Activated T-helper 2 cell treated with anti-CD3 and anti-CD28 coated beads, Interferon-gamma antibody, Interleukin-2, Interleukin-4, amounts not matched to agents 10 μg/mL and 5 μg/mL and 100 μg/mL, durations not matched to agents 14 hours and 24 hours and 36 hours (primary cell): ENCODE measurements around the gene FOXJ1. TPM values are rescaled to one million over a fixed set of nuclear protein-coding genes. Genes with fewer than 3 reads are reported as not detected.

Source experiments
- DNase-seq: peaks from one replicate; pipeline ENCODE4 v3.0.0; 2021; ENCODE audit warnings: low spot score
- H3K27ac Mint-ChIP-seq: one replicate; pipeline ENCODE4 v1.8.0; 2021; ENCODE audit warnings: mixed read lengths
- H3K27me3 Mint-ChIP-seq: one replicate; pipeline ENCODE4 v1.8.0; 2021; ENCODE audit warnings: low read depth, mixed read lengths
- H3K36me3 Mint-ChIP-seq: one replicate; pipeline ENCODE4 v1.8.0; 2021; ENCODE audit warnings: low read depth, mixed read lengths
- H3K4me1 Mint-ChIP-seq: one replicate; pipeline ENCODE4 v1.8.0; 2021; ENCODE audit warnings: low read depth, mixed read lengths
- H3K4me3 Mint-ChIP-seq: one replicate; pipeline ENCODE4 v1.8.0; 2021; ENCODE audit warnings: low read depth, mild to moderate bottlenecking, moderate library complexity, mixed read lengths
- H3K9me3 Mint-ChIP-seq: one replicate; pipeline ENCODE4 v1.8.0; 2021; ENCODE audit warnings: mixed read lengths
- intact Hi-C: fragments of 100-400 bp; cut with micrococcal nuclease; formaldehyde crosslinking; loops from one replicate; pipeline ENCODE4 v1.15.1; 2023
- total RNA-seq: library from RNA; stranded (reverse); gene quantifications from 2 replicates; pipeline ENCODE4 v1.2.3, GENCODE V29; 2022

Gene FOXJ1
- total RNA-seq, 1 donor from 2014 or later, result 0.11 TPM

- Mint-ChIP-seq H3K4me1 (peaks cover 10% of the 10 kb centered on the region), H3K9me3 (no peaks in the 10 kb centered on the region), H3K27me3 (no peaks in the 10 kb centered on the region), H3K36me3 (peaks cover 52% of the 10 kb centered on the region), H3K27ac (no peak overlapping the region), H3K4me3 (no peak overlapping the region)
- intact Hi-C loops, result no loop called here
- DNase-seq, result no peak
Observed at GRCh38 chr17:76155988-76156661, 15.1 kb upstream of the FOXJ1 start.

GRCh38 chr17:76154936-76155845 lies 14.1 kb upstream of the FOXJ1 start:
- no peaks in the 10 kb centered on the region for H3K9me3 Mint-ChIP-seq
- H3K4me1 Mint-ChIP-seq, result peaks cover 10% of the 10 kb centered on the region
- intact Hi-C loops, result no loop called here
- no peak overlapping the region for H3K27ac Mint-ChIP-seq
- no peak overlapping the region for H3K4me3 Mint-ChIP-seq
- peaks cover 53% of the 10 kb centered on the region for H3K36me3 Mint-ChIP-seq
- DNase-seq, result no peak
- H3K27me3 Mint-ChIP-seq, result no peaks in the 10 kb centered on the region

GRCh38 chr17:76154292-76154691 lies 13.2 kb upstream of the FOXJ1 start:
- intact Hi-C loops, result no loop called here
- Mint-ChIP-seq H3K9me3 (no peaks in the 10 kb centered on the region), H3K27me3 (no peaks in the 10 kb centered on the region), H3K4me3 (no peak overlapping the region), H3K27ac (no peak overlapping the region), H3K36me3 (peaks cover 47% of the 10 kb centered on the region), H3K4me1 (peaks cover 10% of the 10 kb centered on the region)
- no peak for DNase-seq

- no peaks in the 10 kb centered on the region for H3K9me3 Mint-ChIP-seq
- intact Hi-C loops, result no loop called here
- DNase-seq, result no peak
- H3K4me1 Mint-ChIP-seq, result peaks cover 10% of the 10 kb centered on the region
- H3K27ac Mint-ChIP-seq, result no peak overlapping the region
- peaks cover 46% of the 10 kb centered on the region for H3K36me3 Mint-ChIP-seq
- H3K4me3 Mint-ChIP-seq, result no peak overlapping the region
- H3K27me3 Mint-ChIP-seq, result no peaks in the 10 kb centered on the region
Observed at GRCh38 chr17:76153640-76154039, 12.6 kb upstream of the FOXJ1 start.

- Mint-ChIP-seq H3K27me3 (no peaks in the 10 kb centered on the region), H3K9me3 (no peaks in the 10 kb centered on the region), H3K4me3 (no peak overlapping the region), H3K36me3 (peaks cover 43% of the 10 kb centered on the region), H3K4me1 (peaks cover 10% of the 10 kb centered on the region), H3K27ac (no peak overlapping the region)
- DNase-seq, result no peak
- intact Hi-C loops, result no loop called here
Observed at GRCh38 chr17:76153202-76153601, 12.2 kb upstream of the FOXJ1 start.

GRCh38 chr17:76152591-76152990 lies 11.5 kb upstream of the FOXJ1 start:
- Mint-ChIP-seq H3K27ac (no peak overlapping the region), H3K9me3 (no peaks in the 10 kb centered on the region), H3K4me1 (peaks cover 10% of the 10 kb centered on the region), H3K36me3 (peaks cover 37% of the 10 kb centered on the region), H3K27me3 (no peaks in the 10 kb centered on the region), H3K4me3 (no peak overlapping the region)
- intact Hi-C loops, result no loop called here
- no peak for DNase-seq

GRCh38 chr17:76151896-76152454 lies 10.9 kb upstream of the FOXJ1 start:
- peaks cover 32% of the 10 kb centered on the region for H3K36me3 Mint-ChIP-seq
- H3K4me3 Mint-ChIP-seq, result no peak overlapping the region

GRCh38 chr17:76150712-76151622 lies 9.9 kb upstream of the FOXJ1 start:
- Mint-ChIP-seq H3K9me3 (no peaks in the 10 kb centered on the region), H3K27me3 (no peaks in the 10 kb centered on the region), H3K4me3 (no peak overlapping the region), H3K4me1 (peaks cover 17% of the 10 kb centered on the region), H3K27ac (no peak overlapping the region), H3K36me3 (peaks cover 28% of the 10 kb centered on the region)
- no peak for DNase-seq
- intact Hi-C loops, result no loop called here

More at GRCh38 chr17:76151896-76152454, 10.9 kb upstream of the FOXJ1 start:
- intact Hi-C loops, result no loop called here
- Mint-ChIP-seq H3K9me3 (no peaks in the 10 kb centered on the region), H3K27ac (no peak overlapping the region), H3K4me1 (peaks cover 10% of the 10 kb centered on the region), H3K27me3 (no peaks in the 10 kb centered on the region)
- DNase-seq, result no peak

- intact Hi-C loops, result no loop called here
- no peak overlapping the region for H3K4me3 Mint-ChIP-seq
- H3K4me1 Mint-ChIP-seq, result peaks cover 33% of the 10 kb centered on the region
- H3K27me3 Mint-ChIP-seq, result no peaks in the 10 kb centered on the region
- H3K9me3 Mint-ChIP-seq, result no peaks in the 10 kb centered on the region
- DNase-seq, result no peak
- H3K27ac Mint-ChIP-seq, result no peak overlapping the region
- H3K36me3 Mint-ChIP-seq, result peaks cover 33% of the 10 kb centered on the region
Observed at GRCh38 chr17:76149214-76149613, 8.2 kb upstream of the FOXJ1 start.

GRCh38 chr17:76148015-76148326 lies 6.9 kb upstream of the FOXJ1 start:
- H3K27me3 Mint-ChIP-seq, result no peaks in the 10 kb centered on the region
- intact Hi-C loops, result no loop called here
- H3K4me1 Mint-ChIP-seq, result peaks cover 41% of the 10 kb centered on the region
- no peaks in the 10 kb centered on the region for H3K9me3 Mint-ChIP-seq
- no peak overlapping the region for H3K4me3 Mint-ChIP-seq
- H3K27ac Mint-ChIP-seq, result no peak overlapping the region
- peaks cover 29% of the 10 kb centered on the region for H3K36me3 Mint-ChIP-seq
- DNase-seq, result no peak

GRCh38 chr17:76147211-76148014 lies 6.4 kb upstream of the FOXJ1 start:
- intact Hi-C loops, result no loop called here
- peaks cover 28% of the 10 kb centered on the region for H3K36me3 Mint-ChIP-seq
- no peak overlapping the region for H3K27ac Mint-ChIP-seq
- peaks cover 45% of the 10 kb centered on the region for H3K4me1 Mint-ChIP-seq
- no peak overlapping the region for H3K4me3 Mint-ChIP-seq
- DNase-seq, result no peak
- no peaks in the 10 kb centered on the region for H3K9me3 Mint-ChIP-seq
- H3K27me3 Mint-ChIP-seq, result no peaks in the 10 kb centered on the region
